CD4-positive, alpha-beta T cell treated with Interleukin-15 for 4 hours (primary cell): ENCODE data around the gene SIGLEC5.

Experiments
- DNase-seq: peaks from one replicate; pipeline ENCODE4 v3.0.0-alpha.2; 2020; ENCODE audit warnings: low spot score

SIGLEC5 gene

DNA sequence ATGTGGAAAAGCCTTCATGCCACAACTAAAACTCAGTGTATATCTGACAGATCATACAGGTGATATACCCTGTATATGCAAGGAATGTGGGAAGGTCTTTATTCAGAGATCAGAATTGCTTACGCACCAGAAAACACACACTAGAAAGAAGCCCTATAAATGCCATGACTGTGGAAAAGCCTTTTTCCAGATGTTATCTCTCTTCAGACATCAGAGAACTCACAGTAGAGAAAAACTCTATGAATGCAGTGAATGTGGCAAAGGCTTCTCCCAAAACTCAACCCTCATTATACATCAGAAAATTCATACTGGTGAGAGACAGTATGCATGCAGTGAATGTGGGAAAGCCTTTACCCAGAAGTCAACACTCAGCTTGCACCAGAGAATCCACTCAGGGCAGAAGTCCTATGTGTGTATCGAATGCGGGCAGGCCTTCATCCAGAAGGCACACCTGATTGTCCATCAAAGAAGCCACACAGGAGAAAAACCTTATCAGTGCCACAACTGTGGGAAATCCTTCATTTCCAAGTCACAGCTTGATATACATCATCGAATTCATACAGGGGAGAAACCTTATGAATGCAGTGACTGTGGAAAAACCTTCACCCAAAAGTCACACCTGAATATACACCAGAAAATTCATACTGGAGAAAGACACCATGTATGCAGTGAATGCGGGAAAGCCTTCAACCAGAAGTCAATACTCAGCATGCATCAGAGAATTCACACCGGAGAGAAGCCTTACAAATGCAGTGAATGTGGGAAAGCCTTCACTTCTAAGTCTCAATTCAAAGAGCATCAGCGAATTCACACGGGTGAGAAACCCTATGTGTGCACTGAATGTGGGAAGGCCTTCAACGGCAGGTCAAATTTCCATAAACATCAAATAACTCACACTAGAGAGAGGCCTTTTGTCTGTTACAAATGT lies 42.7 kb downstream of the SIGLEC5 start:
- DNase-seq = no peak

GRCh38 chr19:51586799-51587198 lies 43.4 kb downstream of the SIGLEC5 start:
- no peak for DNase-seq

- no peak for DNase-seq
Observed at GRCh38 chr19:51586103-51586728, 44.0 kb downstream of the SIGLEC5 start.

DNA sequence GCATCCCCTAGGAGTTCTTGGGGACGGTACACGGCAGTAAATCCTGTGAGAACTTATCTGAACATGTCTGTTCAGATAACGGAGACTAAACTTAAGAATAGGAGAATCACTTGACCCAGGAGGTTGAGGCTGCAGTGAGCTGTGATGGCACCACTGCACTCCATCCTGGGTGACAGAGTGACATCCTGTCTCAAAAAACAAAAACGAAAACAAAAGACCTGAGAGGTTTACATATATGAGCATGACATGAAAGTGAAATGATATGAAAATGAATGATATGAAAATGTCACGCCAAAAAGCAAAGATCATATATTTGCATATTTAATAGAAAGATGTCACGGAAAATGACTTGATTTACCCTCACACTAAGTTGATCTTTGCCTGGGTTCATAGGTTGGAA lies 53.4 kb downstream of the SIGLEC5 start:
- no peak for DNase-seq

DNA sequence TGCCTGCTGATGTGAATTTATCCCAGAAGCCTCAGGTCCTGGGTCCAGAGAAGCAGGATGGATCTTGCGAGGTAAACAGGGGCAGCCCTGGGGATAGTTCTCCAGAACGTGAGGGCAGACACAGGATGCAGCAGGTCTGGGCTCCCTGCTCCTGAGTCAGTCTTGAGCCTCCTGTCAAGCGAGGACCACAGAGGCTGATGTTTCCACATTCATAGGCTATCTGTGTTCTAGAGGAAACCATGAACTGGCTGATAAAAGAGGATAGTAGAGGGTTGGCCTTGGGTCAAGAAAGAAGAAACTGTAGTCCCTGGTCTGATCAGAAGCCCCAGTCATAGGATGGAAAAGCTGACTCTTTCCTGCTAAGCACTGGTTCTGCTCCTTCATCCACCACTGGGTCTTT lies 56.9 kb downstream of the SIGLEC5 start:
- DNase-seq = no peak

DNA sequence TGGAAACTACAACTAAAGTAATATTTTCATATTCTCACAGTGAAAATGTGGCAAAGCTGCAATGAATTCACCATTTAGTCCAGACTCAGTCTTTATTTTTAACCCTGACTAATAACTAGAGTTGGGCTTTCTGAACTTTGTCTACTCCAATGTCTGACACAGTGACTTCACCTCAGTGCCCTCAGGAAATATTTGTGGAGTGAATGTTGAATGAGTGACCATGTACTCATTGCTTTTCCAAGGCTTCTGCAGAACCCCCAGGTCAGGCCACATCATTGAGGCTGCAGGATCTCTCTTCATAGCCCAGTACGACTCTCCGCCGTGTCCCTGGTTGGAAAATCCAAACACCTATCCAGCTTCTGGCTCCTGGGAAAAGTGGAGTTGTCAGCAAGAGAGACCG lies 57.3 kb downstream of the SIGLEC5 start:
- DNase-seq = no peak

- DNase-seq = no peak
Observed at GRCh38 chr19:51572410-51572809, 57.8 kb downstream of the SIGLEC5 start.

DNA sequence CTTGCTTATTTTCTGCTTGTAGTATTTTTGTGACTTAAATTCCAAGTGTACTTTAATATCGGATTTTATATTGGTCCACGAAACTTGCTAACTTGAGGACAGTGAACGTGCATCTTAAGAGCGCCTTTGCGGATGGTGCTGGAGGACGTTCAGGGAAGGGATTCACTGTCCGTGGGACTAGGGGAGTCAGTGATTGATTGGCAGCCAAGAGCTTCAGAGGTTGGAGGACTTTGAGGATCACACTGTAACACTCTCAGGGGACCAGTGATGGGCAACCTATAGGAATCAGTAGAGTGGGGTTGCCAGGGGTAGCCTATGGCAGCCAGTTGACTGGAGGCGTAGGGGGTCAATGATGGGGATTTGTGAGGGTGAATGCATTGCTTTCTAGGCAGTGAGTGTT lies 58.6 kb downstream of the SIGLEC5 start:
- DNase-seq = no peak

GRCh38 chr19:51570962-51571575 lies 59.1 kb downstream of the SIGLEC5 start, which contains the start of gene ZNF175:
Gene ZNF175 (plus strand): TSS chr19:51571283. CDS start chr19:51573330, 2,047 bp downstream.
- peak; percentile 91 for DNase-seq

GRCh38 chr19:51568456-51568855 lies 61.7 kb downstream of the SIGLEC5 start:
- DNase-seq = no peak

DNA sequence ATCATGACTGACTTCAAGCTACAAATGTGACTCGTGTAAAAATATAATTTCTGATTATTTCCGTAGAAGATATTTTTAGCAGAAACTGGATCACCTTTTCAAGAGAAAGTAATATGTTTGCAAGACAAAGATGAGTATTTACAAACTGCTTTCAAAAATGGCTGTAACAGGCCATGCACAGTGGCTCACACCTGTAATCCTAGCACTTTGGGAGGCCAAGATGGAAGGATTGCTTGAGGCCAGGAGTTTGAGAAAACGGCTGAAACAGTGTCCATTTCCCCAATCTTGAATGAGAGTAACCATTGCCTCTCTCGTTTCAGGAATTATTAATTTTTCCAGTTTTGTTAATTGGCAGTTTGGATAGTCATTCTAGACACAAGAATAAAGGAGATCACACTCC lies 62.6 kb downstream of the SIGLEC5 start:
- no peak for DNase-seq

GRCh38 chr19:51566489-51567100 lies 63.6 kb downstream of the SIGLEC5 start:
- DNase-seq = no peak

GRCh38 chr19:51565583-51565982 lies 64.6 kb downstream of the SIGLEC5 start:
- no peak for DNase-seq

GRCh38 chr19:51564791-51565190 lies 65.4 kb downstream of the SIGLEC5 start:
- no peak for DNase-seq
